ENCODE measurements around the gene QRFPR.
"Not testable (repeated sequence)": the region's sequence is repeated elsewhere in the genome, so short reads cannot be mapped to it uniquely, and the experiment has no call there.

Gene QRFPR

GRCh38 chr4:121380776-121381462, at the start of gene QRFPR:
Gene QRFPR (minus strand): TSS chr4:121381018. CDS start chr4:121380647, 371 bp downstream.
- H3K4me3 ChIP-seq (ENCODE audit: control insufficient read depth, low read depth, low read length) = peak within 1 kb of the TSS; percentile 6
- no peak for DNase-seq (ENCODE audit: low read depth)
- TF ChIP-seq CTCF (IDR thresholded peaks at IDR 0.05; ENCODE audit: control insufficient read depth, insufficient read depth, low read depth, low read length, missing control alignments) = no peak

GRCh38 chr4:121428721-121429120, 47.9 kb upstream of the QRFPR start:
- TF ChIP-seq CTCF (IDR thresholded peaks at IDR 0.05; ENCODE audit: control insufficient read depth, insufficient read depth, low read depth, low read length, missing control alignments) = no peak
- no peak overlapping the region for H3K4me3 ChIP-seq (ENCODE audit: control insufficient read depth, low read depth, low read length)

GRCh38 chr4:121421594-121421993, 40.8 kb upstream of the QRFPR start:
- DNase-seq (ENCODE audit: low read depth) = no peak
- H3K4me3 ChIP-seq (ENCODE audit: control insufficient read depth, low read depth, low read length) = no peak overlapping the region
- peak; percentile 13 for TF ChIP-seq CTCF (IDR thresholded peaks at IDR 0.05; ENCODE audit: control insufficient read depth, insufficient read depth, low read depth, low read length, missing control alignments)

More at GRCh38 chr4:121428721-121429120, 47.9 kb upstream of the QRFPR start:
- DNase-seq (ENCODE audit: low read depth) = no peak

GRCh38 chr4:121411151-121411744, 30.4 kb upstream of the QRFPR start:
- H3K4me3 ChIP-seq (ENCODE audit: control insufficient read depth, low read depth, low read length) = no peak overlapping the region
- no peak for DNase-seq (ENCODE audit: low read depth)
- TF ChIP-seq CTCF (IDR thresholded peaks at IDR 0.05; ENCODE audit: control insufficient read depth, insufficient read depth, low read depth, low read length, missing control alignments) = no peak

GRCh38 chr4:121408567-121408966, 27.7 kb upstream of the QRFPR start:
- DNase-seq (ENCODE audit: low read depth); H3K4me3 ChIP-seq (ENCODE audit: control insufficient read depth, low read depth, low read length): not testable (repeated sequence)

- DNase-seq (ENCODE audit: low read depth) = no peak
Observed at GRCh38 chr4:121400632-121401031, 19.8 kb upstream of the QRFPR start.

More at GRCh38 chr4:121400632-121401031, 19.8 kb upstream of the QRFPR start:
- TF ChIP-seq CTCF (IDR thresholded peaks at IDR 0.05; ENCODE audit: control insufficient read depth, insufficient read depth, low read depth, low read length, missing control alignments) = no peak
- no peak overlapping the region for H3K4me3 ChIP-seq (ENCODE audit: control insufficient read depth, low read depth, low read length)

All from AG09309 (cell line).